H1 (cell line): Measurements from ENCODE around the gene CCL24. TPM values are rescaled to one million over a fixed set of nuclear protein-coding genes. Genes with fewer than 3 reads are reported as not detected.
A peak's percentile ranks its signal among the peaks of the same experiment; 100 is the strongest.

Source experiments
- CTCF ChIA-PET: fragments of 300-600 bp; sonication (Branson Sonifier 250); formaldehyde crosslinking; loops from one replicate; lab custom pipeline; 2021; ENCODE audit not compliant: partially characterized antibody; lab: Charles Lee
- POLR2A ChIA-PET: fragments of 300-600 bp; sonication (Branson Sonifier 250); formaldehyde crosslinking; loops from one replicate; lab custom pipeline; 2021; ENCODE audit warnings: inconsistent platforms; ENCODE audit not compliant: partially characterized antibody; lab: Charles Lee
- DNase-seq, 2 experiments: peaks; one replicate each; pipeline versions ENCODE4 v3.0.0 to v3.0.0-alpha.2; 2010 to 2022; ENCODE audit warnings: low spot score in 2 of 2, low read depth in 1 of 2, mixed read lengths in 1 of 2
- FAIRE-seq: peaks from 2 replicates; lab custom pipeline; 2011; peaks lifted over from hg19 to GRCh38; lab: Jason Lieb, UNC
- H2AFZ ChIP-seq: 2 replicates; pipeline ENCODE4 v1.8.1; 2012; ENCODE audit warnings: low read length, inconsistent platforms
- H2AK5ac ChIP-seq: 2 replicates; pipeline ENCODE4 v1.6.1; 2013; ENCODE audit warnings: low read depth, low read length
- H2BK120ac ChIP-seq: replicated peaks from 2 replicates; pipeline ENCODE3; 2013; ENCODE audit warnings: low read depth, low read length, inconsistent platforms
- H2BK12ac ChIP-seq: 2 replicates; pipeline ENCODE4 v1.6.1; 2013; ENCODE audit warnings: low read depth, low read length
- H2BK15ac ChIP-seq: 2 replicates; pipeline ENCODE4 v1.6.1; 2013; ENCODE audit warnings: low read length
- H2BK20ac ChIP-seq: 2 replicates; pipeline ENCODE4 v1.6.1; 2013; ENCODE audit warnings: low read length
- H2BK5ac ChIP-seq: 2 replicates; pipeline ENCODE4 v1.6.1; 2013; ENCODE audit warnings: low read depth, low read length
- H3K14ac ChIP-seq: 2 replicates; pipeline ENCODE4 v1.6.1; 2013; ENCODE audit warnings: inconsistent platforms; ENCODE audit not compliant: insufficient read length
- H3K18ac ChIP-seq: 2 replicates; pipeline ENCODE4 v1.6.1; 2013; ENCODE audit warnings: low read length; ENCODE audit errors: extremely low read depth
- H3K23ac ChIP-seq: 2 replicates; pipeline ENCODE4 v1.6.1; 2013; ENCODE audit warnings: inconsistent platforms; ENCODE audit not compliant: insufficient read length
- H3K23me2 ChIP-seq: 2 replicates; pipeline ENCODE4 v1.6.1; 2013; ENCODE audit warnings: low read depth, low read length
- H3K27ac ChIP-seq: 2 replicates; pipeline ENCODE4 v1.6.1; 2011; ENCODE audit warnings: low read depth, low read length, inconsistent platforms
- H3K27me3 ChIP-seq, 4 experiments: replicated peaks in 1 of 4; 1 replicate in 1 of 4; 2 replicates in 3 of 4; pipeline versions ENCODE4 v1.6.1 to v1.8.1; 2011 to 2013; ENCODE audit warnings: low read length in 3 of 4, mild to moderate bottlenecking in 3 of 4, inconsistent platforms in 2 of 4, mixed read lengths in 2 of 4, moderate library complexity in 1 of 4; ENCODE audit not compliant: control insufficient read depth in 3 of 4, insufficient read depth in 3 of 4; ENCODE audit errors: extremely low read depth in 1 of 4
- H3K36me3 ChIP-seq, 4 experiments: 2 replicates each; pipeline versions ENCODE4 v1.6.1 to v1.8.1; 2011 to 2013; ENCODE audit warnings: mild to moderate bottlenecking in 4 of 4, low read length in 3 of 4, moderate library complexity in 2 of 4, control low read depth in 1 of 4, inconsistent platforms in 1 of 4; ENCODE audit not compliant: insufficient read depth in 4 of 4, control insufficient read depth in 2 of 4
- H3K4ac ChIP-seq: replicated peaks from 2 replicates; pipeline ENCODE3; 2013; ENCODE audit warnings: low read length, low read depth, mixed read lengths, inconsistent platforms; ENCODE audit not compliant: insufficient read length
- H3K4me1 ChIP-seq, 4 experiments: replicated peaks in 1 of 4; 1 replicate in 1 of 4; 2 replicates in 3 of 4; pipeline versions ENCODE4 v1.6.1 to v1.8.1; 2011 to 2013; ENCODE audit warnings: low read length in 3 of 4, inconsistent platforms in 2 of 4, mixed read lengths in 1 of 4; ENCODE audit not compliant: insufficient read depth in 4 of 4, control insufficient read depth in 3 of 4
- H3K4me2 ChIP-seq, 2 experiments: 2 replicates each; pipeline versions ENCODE4 v1.6.1 to v1.8.1; 2011 to 2013; ENCODE audit warnings: low read depth in 2 of 2, low read length in 2 of 2, control low read depth in 1 of 2, inconsistent platforms in 1 of 2, mild to moderate bottlenecking in 1 of 2; ENCODE audit not compliant: insufficient read depth in 1 of 2
- H3K4me3 ChIP-seq, 4 experiments: fragments of 200-600, 300-600 bp in 1 of 4; sonication (generic), shearing (Covaris generic), sonication (Bioruptor Twin) in 1 of 4; 2 replicates each; pipeline versions ENCODE4 v1.5.1 to v1.8.1; 2011 to 2016; ENCODE audit warnings: low read length in 4 of 4, low read depth in 3 of 4, control low read depth in 2 of 4, inconsistent platforms in 2 of 4, mild to moderate bottlenecking in 2 of 4, mixed read lengths in 1 of 4, moderate library complexity in 1 of 4; ENCODE audit not compliant: insufficient read depth in 2 of 4; ENCODE audit errors: extremely low read depth in 1 of 4
- H3K56ac ChIP-seq: replicated peaks from 2 replicates; pipeline ENCODE3; 2013; ENCODE audit warnings: low read depth, mild to moderate bottlenecking, mixed read lengths, low read length, inconsistent platforms; ENCODE audit not compliant: insufficient read length
- H3K79me1 ChIP-seq: 2 replicates; pipeline ENCODE4 v1.6.1; 2013; ENCODE audit warnings: low read depth, low read length, control low read depth
- H3K79me2 ChIP-seq, 2 experiments: 2 replicates each; pipeline versions ENCODE4 v1.6.1 to v1.8.1; 2012 to 2013; ENCODE audit warnings: low read length in 2 of 2, mild to moderate bottlenecking in 2 of 2, inconsistent platforms in 1 of 2; ENCODE audit not compliant: insufficient read depth in 2 of 2, control insufficient read depth in 1 of 2
- H3K9ac ChIP-seq, 4 experiments: replicated peaks in 1 of 4; 1 replicate in 1 of 4; 2 replicates in 3 of 4; pipeline versions ENCODE4 v1.6.1 to v1.8.1; 2011 to 2013; ENCODE audit warnings: low read depth in 3 of 4, low read length in 3 of 4, control low read depth in 2 of 4, mild to moderate bottlenecking in 2 of 4, moderate library complexity in 2 of 4, inconsistent platforms in 1 of 4; ENCODE audit errors: extremely low read depth in 1 of 4
- H3K9me3 ChIP-seq, 2 experiments: 2 replicates each; pipeline versions ENCODE4 v1.6.1 to v1.8.1; 2012 to 2013; ENCODE audit warnings: mild to moderate bottlenecking in 2 of 2, moderate library complexity in 2 of 2, control low read depth in 1 of 2, inconsistent platforms in 1 of 2, low read depth in 1 of 2, low read length in 1 of 2, mixed read lengths in 1 of 2; ENCODE audit not compliant: insufficient read depth in 2 of 2
- H4K20me1 ChIP-seq, 2 experiments: replicated peaks in 1 of 2; 2 replicates each; pipeline versions ENCODE3 to v1.8.1; 2011 to 2013; ENCODE audit warnings: inconsistent platforms in 2 of 2, low read length in 2 of 2, mild to moderate bottlenecking in 1 of 2; ENCODE audit not compliant: insufficient read depth in 2 of 2, control insufficient read depth in 1 of 2
- H4K5ac ChIP-seq: 2 replicates; pipeline ENCODE4 v1.6.1; 2013; ENCODE audit warnings: low read length, low read depth, mixed read lengths, inconsistent platforms; ENCODE audit not compliant: insufficient read length
- H4K8ac ChIP-seq: 2 replicates; pipeline ENCODE4 v1.8.0; 2013; ENCODE audit warnings: mild to moderate bottlenecking, moderate library complexity, low read length, inconsistent platforms; ENCODE audit not compliant: insufficient read depth; ENCODE audit errors: extremely low read depth
- H4K91ac ChIP-seq: replicated peaks from 2 replicates; pipeline ENCODE3; 2013; ENCODE audit warnings: low read length, mixed read lengths, inconsistent platforms; ENCODE audit not compliant: insufficient read length
- E2F6 ChIP-seq: IDR thresholded peaks from 2 replicates; pipeline ENCODE4 v1.6.1; 2012; ENCODE audit warnings: inconsistent platforms
- EP300 ChIP-seq, 2 experiments: IDR thresholded peaks; 1 replicate in 1 of 2; 2 replicates in 1 of 2; pipeline ENCODE4 v1.6.1; 2011 to 2012; ENCODE audit warnings: low read depth in 2 of 2, low read length in 2 of 2, mild to moderate bottlenecking in 2 of 2, borderline replicate concordance in 1 of 2, inconsistent platforms in 1 of 2, moderate library complexity in 1 of 2
- EZH2 ChIP-seq: fragments of 200-600 bp; sonication (generic); IDR thresholded peaks from 2 replicates; pipeline ENCODE4 v1.7.1; 2012; ENCODE audit warnings: low read depth, mild to moderate bottlenecking, moderate library complexity, low read length, inconsistent platforms; ENCODE audit not compliant: severe bottlenecking
- GABPA ChIP-seq: IDR thresholded peaks from 2 replicates; pipeline ENCODE4 v1.6.1; 2011; ENCODE audit warnings: mild to moderate bottlenecking, low read length, moderate library complexity, borderline replicate concordance; ENCODE audit not compliant: insufficient read depth
- KDM1A ChIP-seq: fragments of 200-600, 300-600 bp; sonication (generic); IDR thresholded peaks from 2 replicates; pipeline ENCODE4 v1.7.1; 2016; ENCODE audit warnings: mild to moderate bottlenecking, low read length, borderline replicate concordance
- KDM5A ChIP-seq: fragments of 200-600 bp; IDR thresholded peaks from 2 replicates; pipeline ENCODE4 v1.7.1; 2012; ENCODE audit warnings: mild to moderate bottlenecking, low read length, inconsistent platforms, mixed read lengths
- NANOG ChIP-seq: IDR thresholded peaks from 2 replicates; pipeline ENCODE4 v1.6.1; 2011; ENCODE audit warnings: low read length, low read depth, mild to moderate bottlenecking, inconsistent platforms; ENCODE audit not compliant: insufficient read depth, poor library complexity, severe bottlenecking
- RBBP5 ChIP-seq: IDR thresholded peaks from 2 replicates; pipeline ENCODE4 v1.7.1; 2012; ENCODE audit warnings: low read depth, mild to moderate bottlenecking, inconsistent platforms, low read length, moderate library complexity, borderline replicate concordance
- RFX5 ChIP-seq: IDR thresholded peaks from 2 replicates; pipeline ENCODE4 v1.6.1; 2011; ENCODE audit warnings: low read depth, low read length, improper control_type of control experiment, borderline replicate concordance
- USF2 ChIP-seq: IDR thresholded peaks from 2 replicates; pipeline ENCODE4 v1.6.1; 2011; ENCODE audit warnings: low read length, improper control_type of control experiment
- YY1 ChIP-seq: IDR thresholded peaks from 2 replicates; pipeline ENCODE4 v1.6.1; 2011; ENCODE audit warnings: low read depth, mild to moderate bottlenecking, low read length
- WGBS, 2 experiments: shearing (Covaris generic) in 1 of 2; methylation state at CpG; one replicate each; pipeline versions ENCODE4 v1.1.6 to v1.1.7; 2013 to 2015; ENCODE audit warnings: low lambda C conversion rate in 2 of 2, mixed read lengths in 2 of 2, inconsistent platforms in 1 of 2, low coverage in 1 of 2, missing lambda C conversion rate in 1 of 2; ENCODE audit not compliant: insufficient replicate concordance in 2 of 2, insufficient coverage in 1 of 2, insufficient read length in 1 of 2; ENCODE audit errors: extremely low coverage in 1 of 2, missing lambda C conversion rate in 1 of 2; 5-methylcytosine and 5-hydroxymethylcytosine counted together
- polyA plus RNA-seq, 7 experiments: library from polyadenylated mRNA; depleted of rRNA in 3 of 7; stranded (reverse) in 5 of 7; unstranded in 2 of 7; fragments of >200 nt in 5 of 7; fragments of 200-250 nt in 2 of 7; gene quantifications; 1 replicate in 5 of 7; 2 replicates in 1 of 7; 4 replicates in 1 of 7; pipeline versions ENCODE4 v1.2.1 to v1.2.3, GENCODE V29; 2011 to 2013; ENCODE audit warnings: missing spikeins in 2 of 7, mixed read lengths in 2 of 7
- total RNA-seq: library from RNA; stranded (reverse); fragmentation: NEBNext Ultra II Directional; extraction: Animal tissue kit (Norgen Biotek cat#: 25700); gene quantifications from 2 replicates; pipeline ENCODE4 v1.2.1, GENCODE V29; 2021

Gene CCL24
- total and polyA plus RNA-seq, 2 of the 8 experiments (the other 6 are each of a cell fraction or from before 2014, with no cell fraction given): not detected

- Histone ChIP-seq H4K20me1 (no peaks in the 10 kb centered on the region), H3K4ac (no peak overlapping the region), H3K27me3 (no peaks in the 10 kb centered on the region), H3K56ac (no peak overlapping the region), H4K8ac (no peak overlapping the region), H2BK12ac (0 out of 2 replicates have a peak overlapping the region, but pooled peaks have one; percentile 9), H3K18ac (no peak overlapping the region), H3K79me1 (no peaks in the 10 kb centered on the region), H3K27ac (no peak overlapping the region), H3K4me2 (no peak overlapping the region), H3K9me3 (no peaks in the 10 kb centered on the region), H3K36me3 (no peaks in the 10 kb centered on the region), H3K23ac (no peak overlapping the region), H4K5ac (no peak overlapping the region), H3K4me1 (no peaks in the 10 kb centered on the region), H2BK5ac (no peak overlapping the region), H3K9ac (no peak overlapping the region), H3K79me2 (no peaks in the 10 kb centered on the region), H3K23me2 (no peaks in the 10 kb centered on the region; the same call in 1 of the 2 replicates), H3K4me3 (no peak overlapping the region), H2AFZ (no peak overlapping the region), H3K14ac (no peak overlapping the region), H2AK5ac (no peak overlapping the region), H2BK20ac (no peak overlapping the region), H2BK15ac (no peak overlapping the region), H4K91ac (no peak overlapping the region), H2BK120ac (no peak overlapping the region)
- ChIA-PET POLR2A (interaction anchor here (1.0 kb wide), 1 partner anchor 81 kb away, joined by 3 read pairs; no protein-coding TSS in a partner anchor), CTCF (interaction anchor here (0.6 to 1.2 kb wide), 3 partner anchors 8 to 173 kb away, joined by 3 to 4 read pairs (median 3); no protein-coding TSS in a partner anchor)
- FAIRE-seq (no peak), DNase-seq (no peak)
- 91% methylated on average over 7 of the region's 7 CpGs; no CpG with 5 or more reads in 1 of the 2 experiments for WGBS, 2 experiments
- TF ChIP-seq EP300 (IDR thresholded peaks at IDR 0.05; ENCODE audit: borderline replicate concordance in 1 of 2, low read depth in 2 of 2, low read length in 2 of 2): no peak
- no peak for TF ChIP-seq E2F6
- TF ChIP-seq YY1: no peak
- no peak for TF ChIP-seq USF2
- TF ChIP-seq NANOG: no peak
- no peak for TF ChIP-seq RFX5
- no peak for TF ChIP-seq RBBP5
- TF ChIP-seq GABPA: no peak
- TF ChIP-seq KDM5A: no peak
- TF ChIP-seq KDM1A: no peak
- no peak for TF ChIP-seq EZH2
Observed at GRCh38 chr7:75847707-75848106, 34.1 kb upstream of the CCL24 start.
